Esophagus squamous epithelium (tissue), 5 donors: Measurements from ENCODE around the gene MYOCOS. TPM values are rescaled to one million over a fixed set of nuclear protein-coding genes. Genes with fewer than 3 reads are reported as not detected.

Experiments
- DNase-seq: peaks from one replicate; lab custom pipeline; 2025; lab: John Stamatoyannopoulos, UW
- H3K27ac ChIP-seq, 4 donors: fragments of 200-600 bp; sonication (generic); one replicate each; pipeline ENCODE4 v1.5.1; 2016 to 2019; ENCODE audit warnings: mild to moderate bottlenecking in 1 of 4
- H3K27me3 ChIP-seq, 4 donors: fragments of 200-600 bp; sonication (generic); 1 replicate in 3 of 4; 2 replicates in 1 of 4; pipeline versions ENCODE4 v1.5.1 to v1.6.0; 2017 to 2021; ENCODE audit warnings: antibody characterized with exemption in 1 of 4
- H3K36me3 ChIP-seq, 3 donors: fragments of 200-600 bp; sonication (generic); one replicate each; pipeline ENCODE4 v1.5.1; 2016 to 2019
- H3K4me1 ChIP-seq, 3 donors: fragments of 200-600 bp; sonication (generic); one replicate each; pipeline ENCODE4 v1.5.1; 2017 to 2019
- H3K4me3 ChIP-seq, 4 donors: fragments of 200-600 bp; sonication (generic); 1 replicate in 3 of 4; 2 replicates in 1 of 4; pipeline ENCODE4 v1.5.1; 2016 to 2019; ENCODE audit warnings: mild to moderate bottlenecking in 2 of 4, moderate library complexity in 1 of 4
- H3K9me3 ChIP-seq, 3 donors: fragments of 200-600 bp; sonication (generic); one replicate each; pipeline ENCODE4 v1.5.1; 2016 to 2019
- POLR2A ChIP-seq, 4 donors: fragments of 450-650 bp; IDR thresholded peaks; one replicate each; pipeline ENCODE4 v1.6.1; 2017; ENCODE audit warnings: antibody characterized with exemption in 4 of 4, mild to moderate bottlenecking in 4 of 4, moderate library complexity in 3 of 4
- WGBS, 2 donors: methylation state at CpG; one replicate each; pipeline ENCODE4 v1.1.5; 2018; 5-methylcytosine and 5-hydroxymethylcytosine counted together
- intact Hi-C: fragments of 100-400 bp; cut with DNase I; formaldehyde crosslinking; loops from one replicate; pipeline ENCODE4 v1.15.0; 2022
- total RNA-seq, 4 donors: library from RNA; depleted of rRNA; stranded (reverse); fragments of >200 nt; gene quantifications; one replicate each; pipeline ENCODE4 v1.1.0, GENCODE V29; 2016
- TF ChIP-seq, protein P1 (sequence below), 6 experiments: fragments of 450-650 bp in 4 of 6; fragments of 200-600 bp in 2 of 6; sonication (generic) in 2 of 6; IDR thresholded peaks; one replicate each; pipeline ENCODE4 v1.5.1; 2016 to 2019; ENCODE audit warnings: antibody characterized with exemption in 6 of 6, mild to moderate bottlenecking in 4 of 6, moderate library complexity in 4 of 6
- donor health status: DM: yes; HTN: yes; CAD: no.

Gene MYOCOS
- total RNA-seq, 4 donors from 2014 or later = not detected

- Histone ChIP-seq H3K4me3 (no peak overlapping the region), H3K27me3 (no peaks in the 10 kb centered on the region), H3K4me1 (no peaks in the 10 kb centered on the region), H3K9me3 (no peaks in the 10 kb centered on the region), H3K36me3 (no peaks in the 10 kb centered on the region), H3K27ac (no peak overlapping the region)
- intact Hi-C loops = loop anchor here (10.0 kb wide), 1 partner anchor 349 kb away; no protein-coding TSS in a partner anchor
- TF ChIP-seq POLR2A (IDR thresholded peaks at IDR 0.05) = no peak
- TF ChIP-seq, protein P1, sequence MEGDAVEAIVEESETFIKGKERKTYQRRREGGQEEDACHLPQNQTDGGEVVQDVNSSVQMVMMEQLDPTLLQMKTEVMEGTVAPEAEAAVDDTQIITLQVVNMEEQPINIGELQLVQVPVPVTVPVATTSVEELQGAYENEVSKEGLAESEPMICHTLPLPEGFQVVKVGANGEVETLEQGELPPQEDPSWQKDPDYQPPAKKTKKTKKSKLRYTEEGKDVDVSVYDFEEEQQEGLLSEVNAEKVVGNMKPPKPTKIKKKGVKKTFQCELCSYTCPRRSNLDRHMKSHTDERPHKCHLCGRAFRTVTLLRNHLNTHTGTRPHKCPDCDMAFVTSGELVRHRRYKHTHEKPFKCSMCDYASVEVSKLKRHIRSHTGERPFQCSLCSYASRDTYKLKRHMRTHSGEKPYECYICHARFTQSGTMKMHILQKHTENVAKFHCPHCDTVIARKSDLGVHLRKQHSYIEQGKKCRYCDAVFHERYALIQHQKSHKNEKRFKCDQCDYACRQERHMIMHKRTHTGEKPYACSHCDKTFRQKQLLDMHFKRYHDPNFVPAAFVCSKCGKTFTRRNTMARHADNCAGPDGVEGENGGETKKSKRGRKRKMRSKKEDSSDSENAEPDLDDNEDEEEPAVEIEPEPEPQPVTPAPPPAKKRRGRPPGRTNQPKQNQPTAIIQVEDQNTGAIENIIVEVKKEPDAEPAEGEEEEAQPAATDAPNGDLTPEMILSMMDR (IDR thresholded peaks at IDR 0.05) = no peak
- WGBS, 2 donors = 71 to 74% methylated on average over 8 to 9 of the region's 11 CpGs
- no peak for DNase-seq
Measured at GRCh38 chr1:171636141-171636540, 14.1 kb downstream of the MYOCOS start.

GRCh38 chr1:171637928-171638576, 16.0 kb downstream of the MYOCOS start:
- intact Hi-C loops = loop anchor here (10.0 kb wide), 1 partner anchor 347 kb away; no protein-coding TSS in a partner anchor

DNA sequence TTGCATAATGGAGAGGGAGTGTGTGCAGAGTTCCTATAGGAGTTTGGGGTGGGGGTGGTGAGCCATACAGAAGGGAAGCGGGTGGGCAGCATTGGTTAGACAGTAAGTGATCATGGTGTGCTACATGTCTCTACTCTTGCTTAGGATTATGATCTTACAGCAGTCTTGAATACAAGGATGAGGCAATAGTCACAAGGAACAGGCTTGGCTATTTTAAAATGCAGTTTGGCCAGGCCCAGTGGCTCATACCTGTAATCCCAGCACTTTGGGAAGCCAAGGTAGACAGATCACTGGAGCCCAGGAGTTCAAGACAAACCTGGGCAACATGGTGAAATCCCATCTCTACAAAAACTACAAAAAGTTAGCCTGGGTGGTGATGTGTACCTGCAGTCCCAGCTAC, 18.2 kb downstream of the MYOCOS start:
- DNase-seq = no peak
- TF ChIP-seq POLR2A (IDR thresholded peaks at IDR 0.05) = no peak
- TF ChIP-seq, protein P1 (IDR thresholded peaks at IDR 0.05) = no peak
- Histone ChIP-seq H3K4me1 (peaks cover 2 to 7% (median 6%) of the 10 kb centered on the region in 3 donors), H3K27ac (no peak overlapping the region), H3K9me3 (no peaks in the 10 kb centered on the region), H3K27me3 (no peaks in the 10 kb centered on the region), H3K4me3 (no peak overlapping the region), H3K36me3 (no peaks in the 10 kb centered on the region)
- intact Hi-C loops = loop anchor here (10.0 kb wide), 1 partner anchor 75 kb away; no protein-coding TSS in a partner anchor
- 80 to 100% methylated on average over 1 of the region's 1 CpG for WGBS, 2 donors

More at GRCh38 chr1:171637928-171638576, 16.0 kb downstream of the MYOCOS start:
- WGBS, 2 donors = 56 to 94% methylated on average over 3 to 4 of the region's 4 CpGs
- no peaks in the 10 kb centered on the region for H3K4me1 ChIP-seq
- H3K36me3 ChIP-seq = no peaks in the 10 kb centered on the region
- no peak for TF ChIP-seq POLR2A (IDR thresholded peaks at IDR 0.05)
- TF ChIP-seq, protein P1 (IDR thresholded peaks at IDR 0.05) = no peak
- no peaks in the 10 kb centered on the region for H3K9me3 ChIP-seq
- no peak overlapping the region for H3K27ac ChIP-seq
- no peaks in the 10 kb centered on the region for H3K27me3 ChIP-seq
- no peak for DNase-seq
- no peak overlapping the region for H3K4me3 ChIP-seq

- Histone ChIP-seq H3K4me1 (peaks cover 5 to 16% (median 16%) of the 10 kb centered on the region in 3 donors), H3K27me3 (no peaks in the 10 kb centered on the region), H3K36me3 (no peaks in the 10 kb centered on the region), H3K4me3 (no peak overlapping the region), H3K9me3 (no peaks in the 10 kb centered on the region), H3K27ac (no peak overlapping the region)
- TF ChIP-seq, protein P1 (IDR thresholded peaks at IDR 0.05) = no peak
- TF ChIP-seq POLR2A (IDR thresholded peaks at IDR 0.05) = no peak
- intact Hi-C loops = loop anchor here (10.0 kb wide), 1 partner anchor 74 kb away; no protein-coding TSS in a partner anchor
- WGBS, 2 donors = 37 to 47% methylated on average over 8 to 10 of the region's 10 CpGs
- no peak for DNase-seq
Measured at GRCh38 chr1:171641076-171641864, 19.2 kb downstream of the MYOCOS start.

GRCh38 chr1:171642197-171642596, 20.2 kb downstream of the MYOCOS start:
- Histone ChIP-seq H3K27me3 (no peaks in the 10 kb centered on the region), H3K36me3 (no peaks in the 10 kb centered on the region), H3K9me3 (no peaks in the 10 kb centered on the region), H3K27ac (no peak overlapping the region), H3K4me1 (peaks cover 5 to 16% (median 16%) of the 10 kb centered on the region in 3 donors), H3K4me3 (no peak overlapping the region)
- DNase-seq = no peak
- TF ChIP-seq POLR2A (IDR thresholded peaks at IDR 0.05) = no peak
- TF ChIP-seq, protein P1 (IDR thresholded peaks at IDR 0.05) = no peak
- 77 to 83% methylated on average over 3 to 4 of the region's 4 CpGs for WGBS, 2 donors
- intact Hi-C loops = loop anchor here (10.0 kb wide), 1 partner anchor 73 kb away; no protein-coding TSS in a partner anchor
